SHP77 (cell line): ENCODE results near the gene MCU.
"Not testable (repeated sequence)": the region's sequence is repeated elsewhere in the genome, so short reads cannot be mapped to it uniquely, and the experiment has no call there.

ENCODE experiments used
- DNase-seq, 2 experiments: peaks; one replicate each; lab custom pipeline; 2025; lab: John Stamatoyannopoulos, UW

MCU gene

DNA sequence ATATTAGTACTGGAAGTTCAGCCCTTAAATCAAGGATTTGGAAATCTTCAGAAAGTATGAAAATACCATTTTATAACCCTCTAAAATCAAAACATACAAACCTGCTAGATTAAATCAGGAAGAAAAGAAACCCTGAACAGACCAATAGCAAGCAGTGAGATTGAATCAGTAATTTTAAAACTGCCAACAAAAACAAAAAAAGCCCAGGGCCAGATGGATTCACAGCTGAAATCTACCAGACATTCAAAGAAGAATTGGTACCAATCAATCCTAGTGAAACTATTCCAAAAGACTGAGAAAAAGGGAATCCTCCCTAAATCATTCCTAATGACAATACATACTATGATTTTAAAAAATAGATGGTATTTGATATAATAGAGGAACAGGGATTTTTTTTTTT is 70.1 kb downstream of the MCU start:
- DNase-seq, result no peak

DNA sequence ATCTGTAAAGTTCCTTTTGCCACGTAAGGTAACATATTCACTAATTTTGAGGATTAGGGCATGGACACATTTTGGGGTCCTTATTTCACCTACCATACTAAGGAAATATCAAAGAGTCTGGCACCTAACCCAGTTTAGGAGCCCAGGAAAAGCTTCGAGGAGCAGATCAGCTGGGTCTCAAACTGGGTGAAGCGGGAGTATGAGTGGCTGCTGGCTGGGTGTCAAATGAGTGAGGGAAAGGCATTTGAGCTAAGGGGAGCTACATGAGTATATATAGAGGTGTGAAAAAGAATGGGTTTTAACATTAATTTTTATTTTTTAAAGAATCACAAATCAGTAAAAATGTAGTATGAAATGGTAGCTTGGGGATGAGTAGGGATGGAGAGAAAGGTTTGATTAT is 71.3 kb downstream of the MCU start:
- no peak for DNase-seq

- no peak for DNase-seq
These were observed 72.2 kb downstream of the MCU start for GRCh38 chr10:72764151-72764550.

DNA sequence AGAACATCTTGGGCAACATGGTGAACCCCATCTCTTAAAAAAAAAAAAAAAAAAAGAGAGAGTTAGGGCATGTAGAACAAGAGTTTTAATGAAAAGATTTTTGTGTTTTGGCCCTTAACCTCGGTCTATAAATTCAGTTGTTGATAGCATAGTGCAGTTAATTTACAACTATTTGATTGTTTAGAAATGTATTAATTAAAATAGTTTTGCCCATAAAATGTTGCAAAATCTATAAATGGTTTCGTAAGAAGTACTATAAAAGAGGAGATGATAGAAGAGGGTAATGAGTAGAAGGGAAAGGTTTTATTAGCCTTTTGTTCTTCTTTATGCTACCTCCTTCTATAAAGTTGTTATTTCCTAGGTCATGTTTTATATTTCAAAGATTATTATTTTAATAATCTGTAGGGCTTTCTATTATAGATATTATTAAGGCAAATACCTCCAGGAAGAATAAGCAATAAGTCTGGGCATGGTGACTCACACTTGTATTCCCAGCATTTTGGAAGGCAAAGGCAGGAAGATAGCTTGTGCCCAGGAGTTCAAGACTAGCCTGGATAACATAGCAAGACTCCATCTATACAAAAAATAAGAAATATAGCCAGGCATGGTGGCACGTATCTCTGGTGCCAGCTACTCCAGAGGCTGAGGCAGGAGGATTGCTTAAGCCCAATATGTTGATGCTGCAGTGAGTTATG is 73.3 kb downstream of the MCU start:
- DNase-seq, result no peak

GRCh38 chr10:72771195-72771594 is 79.3 kb downstream of the MCU start:
- DNase-seq, result not testable (repeated sequence)

DNA sequence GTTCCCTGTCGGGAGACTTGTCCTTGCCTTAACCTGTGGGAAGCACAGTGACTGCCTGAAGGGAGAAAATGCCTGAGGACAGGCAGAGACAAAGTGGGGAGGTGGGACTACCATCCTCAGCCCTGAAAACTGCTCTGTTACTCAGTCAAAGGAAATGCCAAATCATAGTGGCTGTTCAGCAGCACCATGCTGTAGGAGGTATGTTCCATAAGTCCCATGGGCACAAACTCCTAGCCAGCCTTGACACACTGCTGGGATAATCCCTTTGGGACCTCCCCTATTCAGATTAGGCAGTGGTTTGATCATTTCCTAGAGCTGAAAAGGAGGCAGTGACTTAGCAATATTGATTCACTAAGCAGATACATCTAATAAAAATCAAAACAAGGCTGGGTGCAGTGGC is 80.1 kb downstream of the MCU start:
- DNase-seq, result no peak

- no peak for DNase-seq
These were observed 87.9 kb downstream of the MCU start for GRCh38 chr10:72779874-72780273.

- DNase-seq, result no peak
These were observed 90.8 kb downstream of the MCU start for GRCh38 chr10:72782649-72783330.

DNA sequence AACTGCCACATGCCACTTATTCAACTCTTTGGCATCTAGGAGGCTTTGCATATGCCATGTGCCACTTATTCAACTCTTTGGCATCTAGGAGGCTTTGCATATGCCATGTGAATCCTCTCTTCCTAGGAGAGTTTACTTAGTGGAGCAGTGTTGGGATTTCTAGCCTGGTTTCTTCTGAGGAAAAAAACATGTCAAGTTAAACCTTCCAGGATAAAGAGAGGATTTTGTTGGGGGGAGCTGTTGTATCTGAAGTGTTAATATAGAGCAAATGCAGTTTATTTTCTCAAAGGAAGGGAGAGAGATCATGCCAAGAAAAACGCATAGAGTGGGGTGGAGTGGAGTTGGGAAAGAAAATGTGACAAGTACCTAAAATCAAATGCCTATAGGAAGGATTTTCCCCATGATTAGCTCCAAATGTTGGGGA is 91.5 kb downstream of the MCU start:
- no peak for DNase-seq

DNA sequence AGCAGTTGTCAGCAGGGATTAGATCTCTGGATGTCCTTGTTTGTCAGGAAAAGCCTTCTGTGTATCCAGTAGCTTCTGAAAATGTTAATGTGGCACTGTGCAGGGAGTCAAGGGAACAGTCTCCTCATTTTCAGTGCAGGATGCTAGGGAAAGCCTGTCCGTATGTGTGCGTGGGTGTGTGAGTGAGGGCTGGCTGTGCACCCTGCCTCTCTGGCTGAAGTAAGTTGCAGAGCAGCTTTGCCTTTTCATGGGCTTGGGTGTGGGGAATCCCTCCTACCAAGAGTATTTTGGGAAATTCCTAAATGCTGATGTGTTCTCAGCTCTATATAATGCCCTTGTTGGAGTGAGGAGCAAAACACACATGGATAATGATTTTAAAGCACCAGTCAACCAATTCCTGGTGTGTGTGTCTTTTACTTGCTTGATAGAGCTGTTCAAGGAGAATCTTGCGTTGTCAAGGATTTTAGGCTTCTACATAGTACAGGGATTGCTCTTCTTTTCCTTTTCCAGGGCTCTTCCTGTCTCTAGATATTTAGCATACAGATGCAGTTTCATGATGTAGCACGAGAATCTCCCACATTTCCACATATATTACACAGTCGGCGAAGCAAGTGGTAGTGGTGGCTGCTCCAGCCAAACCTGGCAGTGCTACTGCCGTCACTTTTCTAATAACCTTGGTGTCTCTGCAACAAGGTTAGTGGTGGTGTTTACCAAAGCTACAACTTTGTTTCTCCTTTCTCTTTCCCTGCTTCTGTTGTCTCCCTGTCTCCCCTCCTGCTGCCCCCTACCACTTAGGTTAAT is 92.8 kb downstream of the MCU start:
- no peak for DNase-seq

DNA sequence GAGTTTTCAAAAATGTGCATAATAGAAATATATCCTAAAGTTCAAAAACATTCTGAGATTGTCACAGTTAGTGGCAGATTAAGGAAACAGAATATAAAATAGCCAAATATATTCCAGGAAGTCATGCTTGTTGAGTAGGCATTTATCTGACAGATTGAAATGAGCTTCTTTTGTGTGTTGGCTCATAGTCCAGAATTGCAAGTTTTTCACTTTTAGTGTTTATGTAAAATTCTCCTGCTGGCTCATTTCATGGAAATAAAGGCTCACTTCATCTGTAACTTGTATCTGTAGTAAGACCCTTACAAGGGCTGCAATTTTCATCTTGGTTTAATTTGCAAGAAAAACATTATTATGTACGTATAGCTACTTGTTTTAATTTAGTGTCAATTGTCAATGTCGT is 93.5 kb downstream of the MCU start:
- no peak for DNase-seq

DNA sequence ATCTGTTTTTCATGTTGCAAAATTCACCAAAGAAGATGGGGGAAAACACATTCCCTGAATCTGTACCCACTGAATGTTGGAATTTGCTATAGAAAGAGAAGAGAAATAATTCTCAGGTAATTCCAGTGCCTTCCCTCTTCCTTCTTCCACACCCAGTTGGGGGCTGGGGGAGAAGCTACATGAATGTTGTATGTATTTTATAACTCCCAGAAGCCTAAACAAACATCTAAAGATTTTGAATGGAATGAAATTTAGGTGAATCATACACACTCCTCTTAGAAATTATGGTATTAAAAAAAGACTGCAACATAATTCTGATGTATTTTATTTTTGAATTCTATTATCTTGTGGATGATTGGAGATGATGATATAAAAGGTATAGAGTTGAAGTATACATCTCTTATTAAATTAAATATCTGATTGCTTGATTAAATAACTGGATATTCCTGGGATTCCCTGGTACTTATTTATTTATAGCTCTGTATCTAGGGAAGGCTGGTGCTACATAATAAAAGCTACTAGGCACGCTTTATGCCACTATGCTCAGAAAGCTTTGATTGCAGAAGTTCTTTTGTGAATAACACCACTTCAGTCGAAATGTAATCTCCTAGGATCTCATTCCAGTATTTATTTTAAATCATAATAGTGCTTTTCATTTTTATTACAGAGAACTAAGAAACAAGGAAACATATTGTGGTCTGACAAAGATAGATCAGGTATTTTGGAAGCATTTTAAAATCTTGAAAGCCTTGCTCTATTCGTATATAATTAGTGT is 98.5 kb downstream of the MCU start:
- DNase-seq, result no peak

DNA sequence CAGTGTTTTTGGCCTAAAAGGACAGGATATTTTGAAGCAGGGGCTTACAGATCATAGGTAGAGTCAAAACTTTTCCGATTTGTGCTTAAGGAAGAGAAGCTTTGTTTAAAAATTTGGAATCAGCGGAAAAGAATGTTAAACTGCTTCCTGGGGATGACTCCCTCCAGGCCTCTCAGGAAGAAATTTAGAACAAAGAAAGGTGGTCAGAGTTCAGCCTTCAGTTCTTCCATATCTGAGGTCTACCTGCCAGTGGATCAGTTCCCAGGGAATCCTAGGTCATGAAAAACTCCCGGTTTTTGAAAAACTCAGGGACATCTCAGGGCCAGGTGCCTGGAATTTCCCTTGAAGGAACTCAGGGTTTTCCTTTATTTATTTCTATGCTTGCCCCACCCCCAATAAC is 100.3 kb downstream of the MCU start:
- DNase-seq, result no peak

- DNase-seq, result no peak
These were observed 101.8 kb downstream of the MCU start for GRCh38 chr10:72793752-72794151.

- DNase-seq, result no peak
These were observed 102.3 kb downstream of the MCU start for GRCh38 chr10:72794260-72794659.

GRCh38 chr10:72796042-72796441 is 104.1 kb downstream of the MCU start:
- no peak for DNase-seq

DNA sequence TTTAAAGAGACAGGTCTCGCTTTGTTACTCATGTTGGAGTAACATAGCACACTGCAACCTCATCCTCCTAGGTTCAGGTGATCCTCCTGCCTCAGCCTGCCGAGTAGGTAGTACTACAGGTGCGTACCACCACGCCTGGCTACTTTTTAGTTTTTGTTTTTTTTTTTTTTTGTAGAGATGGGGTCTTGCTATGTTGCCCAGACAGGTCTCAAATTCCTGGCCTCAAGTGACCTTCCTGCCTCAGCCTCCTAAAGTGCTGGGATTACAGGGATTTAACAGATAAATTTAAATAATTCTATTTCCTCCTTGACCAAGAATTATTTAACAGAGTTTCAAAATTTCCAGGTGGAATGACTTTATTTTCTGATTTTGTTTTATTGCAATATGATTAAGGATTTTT is 104.6 kb downstream of the MCU start:
- no peak for DNase-seq

DNA sequence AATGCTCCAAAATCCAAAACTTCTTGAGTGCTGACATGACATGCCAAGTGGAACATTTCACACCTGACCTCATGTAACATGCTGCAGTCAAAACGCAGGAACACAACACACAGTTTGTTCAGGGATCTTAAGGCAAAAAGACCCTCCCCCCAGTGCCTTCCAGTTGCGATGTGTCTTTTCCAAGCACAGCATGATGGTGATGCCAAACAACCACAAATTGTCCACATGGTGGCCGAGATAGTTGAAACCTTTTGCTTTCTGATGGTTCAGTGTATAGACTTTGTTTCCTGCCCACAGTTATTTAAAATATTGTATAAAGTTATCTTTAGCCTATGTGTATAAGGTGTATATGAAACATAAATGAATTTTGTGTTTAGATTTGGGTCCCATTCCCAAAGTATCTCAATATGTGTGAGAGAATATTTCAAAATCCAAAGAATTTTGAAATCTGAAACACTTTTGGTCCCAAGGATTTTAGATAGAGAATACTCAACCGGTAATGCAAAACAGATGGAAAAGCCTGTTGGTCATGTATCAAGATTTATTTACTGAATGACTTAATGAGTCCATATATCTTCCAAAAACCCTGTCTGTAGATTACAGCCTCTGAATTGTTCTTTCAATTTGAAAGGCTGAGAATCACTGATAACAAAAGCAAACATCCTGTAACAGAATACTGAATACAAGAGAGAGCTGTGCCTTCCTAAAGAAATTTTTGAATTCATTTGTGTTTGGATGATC is 108.2 kb downstream of the MCU start:
- DNase-seq, result no peak

GRCh38 chr10:72800741-72801092 is 108.8 kb downstream of the MCU start:
- no peak for DNase-seq

- DNase-seq, result no peak
These were observed 109.4 kb downstream of the MCU start for GRCh38 chr10:72801263-72801868.

DNA sequence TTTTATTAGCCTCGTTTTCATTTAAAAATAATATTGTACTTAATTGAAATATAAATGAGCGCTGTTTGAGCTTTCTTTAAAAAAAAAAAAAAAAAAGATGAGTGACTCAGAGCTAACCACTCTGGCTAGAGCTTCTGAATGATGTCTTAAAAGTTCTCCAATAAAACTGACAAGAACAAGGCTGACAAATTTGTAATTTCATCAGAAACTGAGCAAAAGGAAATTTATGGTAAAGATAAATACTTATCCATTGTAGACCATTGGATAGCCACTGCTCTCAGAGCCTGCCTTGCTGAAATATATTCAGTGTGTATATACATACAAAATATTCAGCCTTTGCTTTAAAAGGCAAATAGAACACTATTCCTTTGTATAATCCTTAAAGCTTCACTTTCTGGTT is 110.4 kb downstream of the MCU start:
- no peak for DNase-seq
